SK-N-SH treated with all-trans-retinoic acid at 6 μM for 48 hours (cell line): ENCODE measurements around the gene RBFOX2.
"Not testable (repeated sequence)": the region's sequence is repeated elsewhere in the genome, so short reads cannot be mapped to it uniquely, and the experiment has no call there.

ENCODE experiments used
- ATAC-seq: fragments of 200-7000 bp; cut with Tn5 transposase; 3 replicates; pipeline ENCODE4 v1.9.1; 2020; ENCODE audit warnings: mild to moderate bottlenecking, moderate library complexity
- ARNTL ChIP-seq: fragments of 450-650 bp; formaldehyde crosslinking; IDR thresholded peaks from 2 replicates; pipeline ENCODE4 v1.5.0; 2020; ENCODE audit warnings: low read depth, mild to moderate bottlenecking, moderate library complexity, borderline replicate concordance
- BACH2 ChIP-seq: fragments of 250-450 bp; sonication (Bioruptor Pico); IDR thresholded peaks from 2 replicates; pipeline ENCODE4 v1.9.0; 2021; ENCODE audit warnings: mild to moderate bottlenecking, borderline replicate concordance
- ESRRG ChIP-seq: fragments of 250-450 bp; sonication (Bioruptor Pico); IDR thresholded peaks from 2 replicates; pipeline ENCODE4 v1.6.1; 2021; ENCODE audit warnings: mild to moderate bottlenecking
- ISL1 ChIP-seq: fragments of 250-450 bp; sonication (Bioruptor Pico); IDR thresholded peaks from 2 replicates; pipeline ENCODE4 v2.1.2; 2022; ENCODE audit warnings: mild to moderate bottlenecking, moderate library complexity
- OSR1 ChIP-seq: fragments of 250-450 bp; sonication (Bioruptor Pico); IDR thresholded peaks from 2 replicates; pipeline ENCODE4 v1.8.0; 2022; ENCODE audit warnings: moderate library complexity, mild to moderate bottlenecking, inconsistent platforms
- PPARA ChIP-seq: fragments of 250-450 bp; sonication (Bioruptor Pico); IDR thresholded peaks from 2 replicates; pipeline ENCODE4 v1.5.0; 2020; ENCODE audit warnings: mild to moderate bottlenecking, borderline replicate concordance
- RARB ChIP-seq: fragments of 250-450 bp; sonication (Bioruptor Pico); IDR thresholded peaks from 2 replicates; pipeline ENCODE4 v1.8.0; 2021; ENCODE audit warnings: mild to moderate bottlenecking, moderate library complexity
- SNAI2 ChIP-seq: fragments of 250-450 bp; sonication (Bioruptor Pico); IDR thresholded peaks from 2 replicates; pipeline ENCODE4 v1.5.0; 2020; ENCODE audit warnings: mild to moderate bottlenecking, moderate library complexity
- TCF4 ChIP-seq: fragments of 250-450 bp; sonication (Bioruptor Pico); IDR thresholded peaks from 2 replicates; pipeline ENCODE4 v1.8.0; 2021; ENCODE audit warnings: mild to moderate bottlenecking, moderate library complexity, borderline replicate concordance
- TOX ChIP-seq: fragments of 250-450 bp; sonication (Bioruptor Pico); IDR thresholded peaks from 2 replicates; pipeline ENCODE4 v1.8.0; 2021; ENCODE audit warnings: mild to moderate bottlenecking, moderate library complexity, borderline replicate concordance
- ZC3H10 ChIP-seq: fragments of 250-450 bp; sonication (Bioruptor Pico); IDR thresholded peaks from 2 replicates; pipeline ENCODE4 v1.5.1; 2021; ENCODE audit warnings: mild to moderate bottlenecking, moderate library complexity
- ZFP3 ChIP-seq: fragments of 250-450 bp; sonication (Bioruptor Pico); IDR thresholded peaks from 2 replicates; pipeline ENCODE4 v1.5.0; 2020; ENCODE audit warnings: mild to moderate bottlenecking, moderate library complexity
- ZFP30 ChIP-seq: fragments of 450-650 bp; formaldehyde crosslinking; IDR thresholded peaks from 2 replicates; pipeline ENCODE4 v1.5.0; 2022; ENCODE audit warnings: mild to moderate bottlenecking, moderate library complexity
- ZNF565 ChIP-seq: fragments of 450-650 bp; formaldehyde crosslinking; conservative IDR thresholded peaks from 2 replicates; pipeline ENCODE4 v1.5.0; 2020; ENCODE audit warnings: low read depth, mild to moderate bottlenecking, moderate library complexity
- ZNF70 ChIP-seq: fragments of 450-650 bp; formaldehyde crosslinking; IDR thresholded peaks from 2 replicates; pipeline ENCODE4 v1.5.0; 2020; ENCODE audit warnings: mild to moderate bottlenecking, moderate library complexity
- ZNF8 ChIP-seq: fragments of 450-650 bp; formaldehyde crosslinking; IDR thresholded peaks from 2 replicates; pipeline ENCODE4 v1.5.0; 2020; ENCODE audit warnings: mild to moderate bottlenecking, moderate library complexity
- TF ChIP-seq, protein P1 (sequence below): fragments of 250-450 bp; sonication (Bioruptor Pico); IDR thresholded peaks from 2 replicates; pipeline ENCODE4 v1.5.1; 2021; ENCODE audit warnings: mild to moderate bottlenecking, moderate library complexity
- TF ChIP-seq, protein P2 (sequence below): fragments of 250-450 bp; sonication (Bioruptor Pico); IDR thresholded peaks from 2 replicates; pipeline ENCODE4 v1.5.0; 2020; ENCODE audit warnings: mild to moderate bottlenecking, moderate library complexity
- TF ChIP-seq, protein P3 (sequence below): fragments of 250-450 bp; sonication (Bioruptor Pico); IDR thresholded peaks from 2 replicates; pipeline ENCODE4 v1.8.0; 2020; ENCODE audit warnings: mild to moderate bottlenecking, moderate library complexity, borderline replicate concordance
- TF ChIP-seq, protein P4 (sequence below): fragments of 250-450 bp; sonication (Bioruptor Pico); IDR thresholded peaks from 2 replicates; pipeline ENCODE4 v1.8.0; 2021; ENCODE audit warnings: low read depth, mild to moderate bottlenecking, moderate library complexity, borderline replicate concordance

RBFOX2 gene

DNA sequence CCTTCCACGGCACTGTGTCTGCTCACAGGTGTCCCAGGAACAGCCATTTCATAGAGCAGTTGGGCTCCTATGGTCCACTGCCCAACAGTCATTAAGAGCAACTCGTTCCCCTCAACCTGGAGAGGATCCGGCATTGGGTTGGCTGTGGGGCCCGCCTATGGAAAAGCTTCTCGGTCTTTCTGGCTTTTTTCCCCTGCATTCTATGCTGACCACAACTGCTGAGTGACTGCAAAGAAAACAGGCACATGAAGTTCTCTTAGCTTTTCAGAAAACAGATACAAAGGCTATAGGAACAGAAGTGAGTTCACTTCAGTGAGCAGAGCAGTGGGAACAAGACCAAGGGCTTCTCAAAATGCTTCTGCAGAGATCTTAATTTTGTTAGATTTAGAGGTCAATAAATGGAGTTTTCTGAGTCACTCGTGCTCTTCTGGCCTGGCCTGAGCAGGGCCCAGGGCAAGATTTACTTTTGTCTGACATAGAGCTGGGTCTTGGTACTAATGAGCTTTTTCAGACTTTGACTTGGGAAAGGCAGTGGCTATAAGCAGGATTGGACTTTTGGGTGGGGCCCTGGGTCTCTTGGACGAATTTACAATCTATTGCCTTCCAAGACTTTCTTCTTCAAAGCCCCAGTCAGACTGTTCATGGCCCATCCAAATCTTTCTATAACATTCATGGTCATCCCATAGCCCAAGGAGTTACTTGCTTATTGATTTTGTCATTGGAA, 324.6 kb downstream of the RBFOX2 start (continued):
- TF ChIP-seq, protein P1, sequence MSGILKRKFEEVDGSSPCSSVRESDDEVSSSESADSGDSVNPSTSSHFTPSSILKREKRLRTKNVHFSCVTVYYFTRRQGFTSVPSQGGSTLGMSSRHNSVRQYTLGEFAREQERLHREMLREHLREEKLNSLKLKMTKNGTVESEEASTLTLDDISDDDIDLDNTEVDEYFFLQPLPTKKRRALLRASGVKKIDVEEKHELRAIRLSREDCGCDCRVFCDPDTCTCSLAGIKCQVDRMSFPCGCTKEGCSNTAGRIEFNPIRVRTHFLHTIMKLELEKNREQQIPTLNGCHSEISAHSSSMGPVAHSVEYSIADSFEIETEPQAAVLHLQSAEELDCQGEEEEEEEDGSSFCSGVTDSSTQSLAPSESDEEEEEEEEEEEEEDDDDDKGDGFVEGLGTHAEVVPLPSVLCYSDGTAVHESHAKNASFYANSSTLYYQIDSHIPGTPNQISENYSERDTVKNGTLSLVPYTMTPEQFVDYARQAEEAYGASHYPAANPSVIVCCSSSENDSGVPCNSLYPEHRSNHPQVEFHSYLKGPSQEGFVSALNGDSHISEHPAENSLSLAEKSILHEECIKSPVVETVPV (CRISPR knock-in tag): no peak

DNA sequence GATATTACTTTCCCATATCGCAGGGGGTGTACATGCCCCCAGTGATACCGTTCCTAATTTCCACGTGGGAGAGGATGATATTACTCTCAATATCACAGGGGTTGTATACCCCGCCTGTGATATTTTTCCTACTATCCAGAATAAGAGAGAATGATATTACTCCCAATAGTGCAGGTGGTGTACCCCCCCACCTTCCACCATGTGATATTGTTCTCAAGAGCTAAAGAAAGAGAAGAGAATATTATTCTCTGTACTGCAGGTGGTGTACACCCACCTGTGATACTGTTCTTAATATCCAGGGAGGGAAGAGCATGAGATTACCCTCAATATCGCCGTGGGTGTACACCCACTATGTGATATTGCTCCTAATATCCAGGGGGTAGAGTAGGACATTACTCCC, 328.8 kb downstream of the RBFOX2 start:
- ATAC-seq: not testable (repeated sequence)

DNA sequence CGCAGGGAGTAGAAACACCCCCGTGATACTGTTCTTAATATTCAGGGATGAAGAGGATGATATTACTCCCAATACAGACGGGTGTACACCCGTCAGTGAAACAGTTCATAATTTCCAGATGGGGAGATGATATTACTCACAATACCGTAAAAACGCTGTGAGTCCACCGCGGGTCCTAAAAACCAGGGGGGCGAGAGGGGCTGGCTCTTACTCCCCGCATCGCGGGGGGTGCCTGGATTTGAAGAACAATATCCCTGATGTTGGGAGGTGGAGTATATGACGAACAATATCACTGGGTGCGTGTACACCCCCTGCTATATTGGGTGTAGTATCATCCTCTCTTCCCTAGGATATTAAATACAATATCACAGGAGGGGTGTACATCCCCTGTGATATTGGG, 331.5 kb downstream of the RBFOX2 start:
- TF ChIP-seq ISL1: no peak
- TF ChIP-seq TCF4 (CRISPR knock-in tag): no peak
- TF ChIP-seq ZC3H10 (CRISPR knock-in tag): no peak
- no peak for TF ChIP-seq ZFP3 (CRISPR knock-in tag)
- TF ChIP-seq ESRRG (CRISPR knock-in tag): no peak
- TF ChIP-seq ARNTL (CRISPR knock-in tag): no peak
- TF ChIP-seq ZNF565 (CRISPR knock-in tag): no peak
- TF ChIP-seq, protein P2, sequence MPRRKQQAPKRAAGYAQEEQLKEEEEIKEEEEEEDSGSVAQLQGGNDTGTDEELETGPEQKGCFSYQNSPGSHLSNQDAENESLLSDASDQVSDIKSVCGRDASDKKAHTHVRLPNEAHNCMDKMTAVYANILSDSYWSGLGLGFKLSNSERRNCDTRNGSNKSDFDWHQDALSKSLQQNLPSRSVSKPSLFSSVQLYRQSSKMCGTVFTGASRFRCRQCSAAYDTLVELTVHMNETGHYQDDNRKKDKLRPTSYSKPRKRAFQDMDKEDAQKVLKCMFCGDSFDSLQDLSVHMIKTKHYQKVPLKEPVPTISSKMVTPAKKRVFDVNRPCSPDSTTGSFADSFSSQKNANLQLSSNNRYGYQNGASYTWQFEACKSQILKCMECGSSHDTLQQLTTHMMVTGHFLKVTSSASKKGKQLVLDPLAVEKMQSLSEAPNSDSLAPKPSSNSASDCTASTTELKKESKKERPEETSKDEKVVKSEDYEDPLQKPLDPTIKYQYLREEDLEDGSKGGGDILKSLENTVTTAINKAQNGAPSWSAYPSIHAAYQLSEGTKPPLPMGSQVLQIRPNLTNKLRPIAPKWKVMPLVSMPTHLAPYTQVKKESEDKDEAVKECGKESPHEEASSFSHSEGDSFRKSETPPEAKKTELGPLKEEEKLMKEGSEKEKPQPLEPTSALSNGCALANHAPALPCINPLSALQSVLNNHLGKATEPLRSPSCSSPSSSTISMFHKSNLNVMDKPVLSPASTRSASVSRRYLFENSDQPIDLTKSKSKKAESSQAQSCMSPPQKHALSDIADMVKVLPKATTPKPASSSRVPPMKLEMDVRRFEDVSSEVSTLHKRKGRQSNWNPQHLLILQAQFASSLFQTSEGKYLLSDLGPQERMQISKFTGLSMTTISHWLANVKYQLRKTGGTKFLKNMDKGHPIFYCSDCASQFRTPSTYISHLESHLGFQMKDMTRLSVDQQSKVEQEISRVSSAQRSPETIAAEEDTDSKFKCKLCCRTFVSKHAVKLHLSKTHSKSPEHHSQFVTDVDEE: no peak
- no peak for TF ChIP-seq ZNF70
- TF ChIP-seq RARB (CRISPR knock-in tag): no peak
- no peak for TF ChIP-seq OSR1 (CRISPR knock-in tag)
- TF ChIP-seq, protein P3, sequence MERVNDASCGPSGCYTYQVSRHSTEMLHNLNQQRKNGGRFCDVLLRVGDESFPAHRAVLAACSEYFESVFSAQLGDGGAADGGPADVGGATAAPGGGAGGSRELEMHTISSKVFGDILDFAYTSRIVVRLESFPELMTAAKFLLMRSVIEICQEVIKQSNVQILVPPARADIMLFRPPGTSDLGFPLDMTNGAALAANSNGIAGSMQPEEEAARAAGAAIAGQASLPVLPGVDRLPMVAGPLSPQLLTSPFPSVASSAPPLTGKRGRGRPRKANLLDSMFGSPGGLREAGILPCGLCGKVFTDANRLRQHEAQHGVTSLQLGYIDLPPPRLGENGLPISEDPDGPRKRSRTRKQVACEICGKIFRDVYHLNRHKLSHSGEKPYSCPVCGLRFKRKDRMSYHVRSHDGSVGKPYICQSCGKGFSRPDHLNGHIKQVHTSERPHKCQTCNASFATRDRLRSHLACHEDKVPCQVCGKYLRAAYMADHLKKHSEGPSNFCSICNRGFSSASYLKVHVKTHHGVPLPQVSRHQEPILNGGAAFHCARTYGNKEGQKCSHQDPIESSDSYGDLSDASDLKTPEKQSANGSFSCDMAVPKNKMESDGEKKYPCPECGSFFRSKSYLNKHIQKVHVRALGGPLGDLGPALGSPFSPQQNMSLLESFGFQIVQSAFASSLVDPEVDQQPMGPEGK (CRISPR knock-in tag): no peak
- no peak for TF ChIP-seq PPARA (CRISPR knock-in tag)
- no peak for TF ChIP-seq ZNF8
- no peak for TF ChIP-seq SNAI2 (CRISPR knock-in tag)
- TF ChIP-seq, protein P4, sequence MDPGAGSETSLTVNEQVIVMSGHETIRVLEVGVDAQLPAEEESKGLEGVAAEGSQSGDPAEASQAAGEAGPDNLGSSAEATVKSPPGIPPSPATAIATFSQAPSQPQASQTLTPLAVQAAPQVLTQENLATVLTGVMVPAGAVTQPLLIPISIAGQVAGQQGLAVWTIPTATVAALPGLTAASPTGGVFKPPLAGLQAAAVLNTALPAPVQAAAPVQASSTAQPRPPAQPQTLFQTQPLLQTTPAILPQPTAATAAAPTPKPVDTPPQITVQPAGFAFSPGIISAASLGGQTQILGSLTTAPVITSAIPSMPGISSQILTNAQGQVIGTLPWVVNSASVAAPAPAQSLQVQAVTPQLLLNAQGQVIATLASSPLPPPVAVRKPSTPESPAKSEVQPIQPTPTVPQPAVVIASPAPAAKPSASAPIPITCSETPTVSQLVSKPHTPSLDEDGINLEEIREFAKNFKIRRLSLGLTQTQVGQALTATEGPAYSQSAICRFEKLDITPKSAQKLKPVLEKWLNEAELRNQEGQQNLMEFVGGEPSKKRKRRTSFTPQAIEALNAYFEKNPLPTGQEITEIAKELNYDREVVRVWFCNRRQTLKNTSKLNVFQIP (CRISPR knock-in tag): no peak
- TF ChIP-seq TOX (CRISPR knock-in tag): no peak
- no peak for TF ChIP-seq ZFP30 (CRISPR knock-in tag)
- no peak for TF ChIP-seq BACH2 (CRISPR knock-in tag)
- TF ChIP-seq, protein P1 (CRISPR knock-in tag): no peak
- TF ChIP-seq, all 23 proteins: peak for 0
- ATAC-seq: no peak

DNA sequence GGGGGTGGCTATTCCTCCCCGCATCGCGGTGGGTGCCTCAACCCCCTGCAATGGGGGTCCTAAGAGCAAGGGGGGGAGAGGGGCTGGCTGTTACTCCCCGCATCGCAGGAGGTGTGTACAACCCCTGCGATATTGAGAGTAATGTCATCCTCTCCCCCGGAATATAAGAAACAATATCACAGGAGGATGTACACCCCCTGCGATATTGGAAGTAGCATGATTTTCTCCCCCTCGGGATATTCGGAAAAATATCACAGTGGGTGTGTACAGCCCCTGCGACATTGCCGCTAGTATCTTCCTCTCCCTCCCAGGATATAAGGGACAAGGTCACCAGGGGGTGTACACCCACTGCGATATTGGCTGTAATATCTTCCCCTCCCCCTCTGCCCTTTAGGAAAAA, 333.4 kb downstream of the RBFOX2 start:
- no peak for ATAC-seq
- TF ChIP-seq RARB (CRISPR knock-in tag) (no peak), TCF4 (CRISPR knock-in tag) (no peak), ESRRG (CRISPR knock-in tag) (no peak), ZNF8 (no peak), PPARA (CRISPR knock-in tag) (no peak), TOX (CRISPR knock-in tag) (no peak), ZFP30 (CRISPR knock-in tag) (no peak)
- TF ChIP-seq, protein P2: no peak
- TF ChIP-seq, protein P4 (CRISPR knock-in tag): no peak
